Smooth muscle cell of the coronary artery (primary cell): Measurements from ENCODE around the gene RSPH4A. TPM values are rescaled to one million over a fixed set of nuclear protein-coding genes. Genes with fewer than 3 reads are reported as not detected.

ENCODE experiments used
- total RNA-seq: library from RNA; depleted of rRNA; stranded (reverse); fragments of >200 nt; gene quantifications from 2 replicates; pipeline ENCODE4 v1.2.3, GENCODE V29; 2014; ENCODE audit warnings: low replicate concordance

RSPH4A gene
- total RNA-seq = under 0.01 and 0.08 TPM in 2 replicates

DNA sequence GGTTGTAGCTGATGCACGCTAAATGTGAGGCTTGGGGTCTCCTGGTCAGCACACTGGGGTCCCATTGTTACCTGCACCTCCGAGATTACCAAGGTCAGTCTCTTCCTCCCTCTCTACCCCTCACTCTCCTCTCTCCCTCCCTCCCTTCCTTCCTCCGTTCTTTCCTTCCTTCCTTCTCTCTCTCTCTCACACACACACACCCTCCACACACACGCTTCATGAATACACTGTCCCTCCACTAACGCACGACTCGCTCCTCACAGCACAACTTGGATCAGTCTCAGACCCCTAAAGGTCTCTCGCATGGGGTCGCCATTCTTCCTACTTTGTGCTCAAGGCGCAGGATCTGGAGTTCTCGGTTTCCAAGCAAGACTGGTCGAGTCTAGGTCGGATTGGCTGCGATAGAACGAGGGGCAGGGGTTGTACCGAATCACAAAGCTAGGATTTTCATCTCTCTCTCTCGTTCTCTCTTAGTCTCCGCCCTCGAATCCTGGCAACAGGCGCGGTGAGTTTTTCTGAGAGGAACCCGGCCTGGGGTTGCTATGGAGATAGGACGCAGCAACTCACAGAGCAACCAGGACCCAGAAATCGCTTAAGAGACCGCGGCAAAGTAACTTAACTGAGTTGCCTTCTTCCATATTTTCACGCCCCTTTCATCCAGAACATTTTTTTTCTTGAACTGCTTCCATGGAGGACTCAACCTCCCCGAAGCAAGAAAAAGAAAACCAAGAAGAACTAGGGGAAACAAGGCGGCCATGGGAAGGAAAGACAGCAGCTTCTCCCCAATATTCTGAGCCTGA is at the start of gene RSPH4A:
Gene RSPH4A (plus strand): TSS at position 543 of the 800 bp plus-strand sequence. CDS start 145 bp downstream, at position 688.

DNA sequence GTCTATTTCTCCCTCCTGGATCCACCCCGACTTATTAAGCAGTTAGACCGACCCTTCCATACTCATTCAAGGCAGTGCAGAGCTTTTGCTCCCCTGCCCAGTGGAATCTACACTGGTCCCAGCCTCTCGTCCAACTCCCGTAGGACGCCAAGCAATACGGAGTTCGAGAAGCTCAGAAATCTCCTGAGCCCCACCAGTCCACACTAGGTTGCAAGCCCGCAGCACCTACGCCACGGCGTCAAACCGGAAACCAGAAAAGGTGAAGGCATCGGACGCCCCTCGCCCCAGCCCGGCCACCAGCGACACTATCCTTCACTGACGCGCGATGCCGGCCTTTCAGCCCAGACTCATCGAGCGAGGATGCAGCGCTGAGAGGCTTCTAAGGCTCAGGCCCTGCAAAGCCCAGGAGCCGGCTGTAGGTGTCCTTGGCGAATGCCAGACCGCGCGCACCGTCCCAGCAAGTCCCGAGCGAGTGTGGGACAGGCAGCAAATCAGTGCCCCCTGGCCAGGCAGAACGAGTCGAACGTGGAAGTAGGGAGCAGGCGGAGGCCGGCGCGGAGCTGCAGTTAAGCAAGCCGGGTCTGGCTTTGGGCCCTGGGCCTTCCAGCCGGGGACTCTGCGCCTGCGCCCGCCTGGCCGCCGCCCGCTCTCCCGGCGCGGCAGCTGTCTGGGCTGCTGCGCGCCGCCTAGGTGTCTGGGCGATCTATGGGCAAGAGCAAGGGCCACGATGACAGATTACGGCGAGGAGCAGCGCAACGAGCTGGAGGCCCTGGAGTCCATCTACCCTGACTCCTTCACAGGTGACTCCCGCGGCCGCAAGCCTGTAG is 45.2 kb upstream of the RSPH4A start, which contains the start of gene RWDD1:
Gene RWDD1 (plus strand): TSS at position 649 of the 827 bp plus-strand sequence. CDS start 79 bp downstream, at position 728.

GRCh38 chr6:116680880-116681672 is 64.8 kb downstream of the RSPH4A start, which contains the start of gene KPNA5:
Gene KPNA5, plus strand, starts transcription at chr6:116681211. Its CDS starts 124 bp downstream, at chr6:116681335.

Other genes with a start within 250 kb of the RSPH4A start
- 67.0 and 92.2 TPM in 2 replicates for gene DSE, start 245.5 kb upstream of the RSPH4A start, total RNA-seq
- gene CALHM6, start 155.1 kb upstream of the RSPH4A start, total RNA-seq = 0.23 and 0.90 TPM in 2 replicates
- gene CALHM5, start 104.8 kb upstream of the RSPH4A start, total RNA-seq = 5.9 and 10.1 TPM in 2 replicates
- 0.08 TPM in 1 of 2 replicates, not detected in the other for gene TRAPPC3L, start 70.8 kb upstream of the RSPH4A start, total RNA-seq
- not detected in 2 replicates for gene CALHM4, start 62.7 kb upstream of the RSPH4A start, total RNA-seq
- gene RWDD1, start 45.0 kb upstream of the RSPH4A start, total RNA-seq = 18.6 and 29.4 TPM in 2 replicates
- gene ZUP1, start 52.3 kb downstream of the RSPH4A start, total RNA-seq = 13.6 and 15.3 TPM in 2 replicates
- gene KPNA5, start 64.7 kb downstream of the RSPH4A start, total RNA-seq = 4.9 and 6.3 TPM in 2 replicates
- gene FAM162B, start 149.2 kb downstream of the RSPH4A start, total RNA-seq = 0.30 and 0.82 TPM in 2 replicates
- not detected in 2 replicates for gene GPRC6A, start 212.6 kb downstream of the RSPH4A start, total RNA-seq